Neuronal stem cell (in vitro differentiated cells): ENCODE results near the gene RAB3C.

Experiments
- DNase-seq: peaks from one replicate; pipeline ENCODE4 v3.0.0-alpha.2; 2013; ENCODE audit warnings: low spot score
- H2AFZ ChIP-seq: one replicate; pipeline ENCODE4 v1.6.1; 2013; ENCODE audit warnings: mild to moderate bottlenecking, low read length, inconsistent platforms
- H2AK5ac ChIP-seq: 2 replicates; pipeline ENCODE4 v1.6.1; 2013; ENCODE audit warnings: low read depth, mild to moderate bottlenecking, inconsistent platforms, low read length, moderate library complexity, mixed read lengths
- H2BK120ac ChIP-seq: 2 replicates; pipeline ENCODE4 v1.6.1; 2013; ENCODE audit warnings: low read depth, mild to moderate bottlenecking, inconsistent platforms, low read length, moderate library complexity, mixed read lengths
- H2BK12ac ChIP-seq: one replicate; pipeline ENCODE4 v1.6.1; 2013; ENCODE audit warnings: low read length, inconsistent platforms
- H2BK15ac ChIP-seq: 2 replicates; pipeline ENCODE4 v1.6.1; 2013; ENCODE audit warnings: mild to moderate bottlenecking, low read length, inconsistent platforms, mixed read lengths
- H2BK5ac ChIP-seq: one replicate; pipeline ENCODE4 v1.6.1; 2013; ENCODE audit warnings: inconsistent platforms, mild to moderate bottlenecking, low read length, moderate library complexity
- H3K14ac ChIP-seq: one replicate; pipeline ENCODE4 v1.6.1; 2013; ENCODE audit warnings: low read length, inconsistent platforms
- H3K18ac ChIP-seq: 2 replicates; pipeline ENCODE4 v1.6.1; 2013; ENCODE audit warnings: low read length, inconsistent platforms
- H3K23ac ChIP-seq: 2 replicates; pipeline ENCODE4 v1.6.1; 2013; ENCODE audit warnings: low read depth, mild to moderate bottlenecking, mixed read lengths, low read length, inconsistent platforms; ENCODE audit not compliant: poor library complexity
- H3K27ac ChIP-seq: replicated peaks from 3 replicates; pipeline ENCODE4 v1.5.1; 2013; ENCODE audit warnings: low read length, inconsistent platforms
- H3K27me3 ChIP-seq, 3 experiments: 2 replicates each; pipeline ENCODE4 v1.6.1; 2013; ENCODE audit warnings: low read length in 3 of 3, mild to moderate bottlenecking in 2 of 3, inconsistent platforms in 1 of 3, low read depth in 1 of 3, mixed read lengths in 1 of 3, moderate library complexity in 1 of 3; ENCODE audit not compliant: control insufficient read depth in 3 of 3, insufficient read depth in 3 of 3
- H3K36me3 ChIP-seq, 2 donors: replicated peaks in 1 of 2; 2 replicates each; pipeline ENCODE4 v1.6.1; 2013; ENCODE audit warnings: low read length in 2 of 2; ENCODE audit not compliant: control insufficient read depth in 2 of 2, insufficient read depth in 2 of 2
- H3K4ac ChIP-seq: 2 replicates; pipeline ENCODE4 v1.6.1; 2013; ENCODE audit warnings: inconsistent platforms, mild to moderate bottlenecking, low read length, moderate library complexity
- H3K4me1 ChIP-seq, 2 donors: 1 replicate in 1 of 2; 2 replicates in 1 of 2; pipeline ENCODE4 v1.6.1; 2013; ENCODE audit warnings: low read length in 2 of 2, low read depth in 1 of 2; ENCODE audit not compliant: control insufficient read depth in 2 of 2, insufficient read depth in 1 of 2
- H3K4me2 ChIP-seq: one replicate; pipeline ENCODE4 v1.6.1; 2013; ENCODE audit warnings: mild to moderate bottlenecking, low read length, inconsistent platforms; ENCODE audit not compliant: insufficient read depth, poor library complexity, severe bottlenecking
- H3K4me3 ChIP-seq, 2 donors: 2 replicates each; pipeline ENCODE4 v1.5.1; 2013; ENCODE audit warnings: low read length in 2 of 2, mild to moderate bottlenecking in 2 of 2, inconsistent platforms in 1 of 2, moderate library complexity in 1 of 2
- H3K79me1 ChIP-seq: one replicate; pipeline ENCODE4 v1.6.1; 2013; ENCODE audit warnings: low read depth, mild to moderate bottlenecking, inconsistent platforms, low read length, moderate library complexity
- H3K9ac ChIP-seq: one replicate; pipeline ENCODE4 v1.6.1; 2013; ENCODE audit warnings: mild to moderate bottlenecking, low read depth, low read length, inconsistent platforms; ENCODE audit not compliant: poor library complexity
- H3K9me3 ChIP-seq, 2 donors: replicated peaks in 1 of 2; 2 replicates each; pipeline versions ENCODE3 to v1.6.1; 2013; ENCODE audit warnings: low read length in 2 of 2, mild to moderate bottlenecking in 2 of 2, inconsistent platforms in 1 of 2, low read depth in 1 of 2, mixed read lengths in 1 of 2, moderate library complexity in 1 of 2; ENCODE audit not compliant: control insufficient read depth in 2 of 2, insufficient read depth in 1 of 2
- H4K8ac ChIP-seq: one replicate; pipeline ENCODE4 v1.6.1; 2013; ENCODE audit warnings: low read depth, mild to moderate bottlenecking, inconsistent platforms, low read length, moderate library complexity
- H4K91ac ChIP-seq: one replicate; pipeline ENCODE4 v1.6.1; 2013; ENCODE audit warnings: low read length, low read depth, mild to moderate bottlenecking, inconsistent platforms; ENCODE audit not compliant: poor library complexity
- WGBS, 2 donors: extraction: QIAGEN DNeasy Blood & Tissue Kit; methylation state at CpG; one replicate each; pipeline ENCODE4 v1.1.7; 2013; ENCODE audit warnings: missing lambda C conversion rate in 2 of 2, mixed read lengths in 1 of 2; ENCODE audit not compliant: insufficient read length in 2 of 2, insufficient replicate concordance in 1 of 2; ENCODE audit errors: extremely low coverage in 2 of 2; 5-methylcytosine and 5-hydroxymethylcytosine counted together

RAB3C gene

GRCh38 chr5:58737671-58738070 lies 154.8 kb downstream of the RAB3C start:
- no peaks in the 10 kb centered on the region for H3K36me3 ChIP-seq
- H3K27me3 ChIP-seq = no peaks in the 10 kb centered on the region
- H3K79me1 ChIP-seq = no peaks in the 10 kb centered on the region
- H3K27ac ChIP-seq = no peak overlapping the region
- H3K9me3 ChIP-seq = no peaks in the 10 kb centered on the region
- H4K91ac ChIP-seq = no peak overlapping the region
- no peak overlapping the region for H2BK120ac ChIP-seq
- no peak overlapping the region for H3K4me2 ChIP-seq
- no peak overlapping the region for H2AFZ ChIP-seq
- H3K4ac ChIP-seq = no peak overlapping the region
- no peak overlapping the region for H2AK5ac ChIP-seq
- H3K18ac ChIP-seq = no peak overlapping the region
- H2BK15ac ChIP-seq = no peak overlapping the region
- no peak overlapping the region for H3K4me3 ChIP-seq
- DNase-seq = no peak
- H3K14ac ChIP-seq = no peak overlapping the region
- peaks cover 0 to 4% of the 10 kb centered on the region in 2 donors for H3K4me1 ChIP-seq
- no peak overlapping the region for H3K23ac ChIP-seq
- H4K8ac ChIP-seq = no peak overlapping the region
- H2BK5ac ChIP-seq = no peak overlapping the region
- no peak overlapping the region for H2BK12ac ChIP-seq
- no peak overlapping the region for H3K9ac ChIP-seq

- no peak overlapping the region for H2BK120ac ChIP-seq
- no peak overlapping the region for H3K4ac ChIP-seq
- H4K8ac ChIP-seq = no peak overlapping the region
- H2AFZ ChIP-seq = no peak overlapping the region
- H3K9ac ChIP-seq = no peak overlapping the region
- DNase-seq = no peak
- no peak overlapping the region for H3K27ac ChIP-seq
- H3K18ac ChIP-seq = no peak overlapping the region
- no peak overlapping the region for H4K91ac ChIP-seq
- H2BK12ac ChIP-seq = no peak overlapping the region
- no peak overlapping the region for H3K4me2 ChIP-seq
- no peak overlapping the region for H2BK15ac ChIP-seq
- H3K4me1 ChIP-seq = peaks cover 0 to 4% of the 10 kb centered on the region in 2 donors
- H3K36me3 ChIP-seq = no peaks in the 10 kb centered on the region
- no peaks in the 10 kb centered on the region for H3K27me3 ChIP-seq
- WGBS, 2 donors = no CpG with 5 or more reads among the region's 2 CpGs
- H2AK5ac ChIP-seq = no peak overlapping the region
- H3K9me3 ChIP-seq = no peaks in the 10 kb centered on the region
- no peak overlapping the region for H2BK5ac ChIP-seq
- H3K4me3 ChIP-seq = no peak overlapping the region
- H3K79me1 ChIP-seq = no peaks in the 10 kb centered on the region
- H3K14ac ChIP-seq = no peak overlapping the region
- no peak overlapping the region for H3K23ac ChIP-seq
Measured at GRCh38 chr5:58738336-58738735, 155.5 kb downstream of the RAB3C start.

GRCh38 chr5:58739051-58739450 lies 156.2 kb downstream of the RAB3C start:
- no peaks in the 10 kb centered on the region for H3K36me3 ChIP-seq
- H3K23ac ChIP-seq = no peak overlapping the region
- H3K27me3 ChIP-seq = no peaks in the 10 kb centered on the region
- H3K9ac ChIP-seq = no peak overlapping the region
- H2AK5ac ChIP-seq = no peak overlapping the region
- no peak overlapping the region for H4K8ac ChIP-seq
- H2BK5ac ChIP-seq = no peak overlapping the region
- H4K91ac ChIP-seq = no peak overlapping the region
- H3K18ac ChIP-seq = no peak overlapping the region
- peaks cover 0 to 4% of the 10 kb centered on the region in 2 donors for H3K4me1 ChIP-seq
- H3K79me1 ChIP-seq = no peaks in the 10 kb centered on the region
- H3K9me3 ChIP-seq = no peaks in the 10 kb centered on the region
- H2AFZ ChIP-seq = no peak overlapping the region
- H3K4me3 ChIP-seq = no peak overlapping the region
- H3K27ac ChIP-seq = no peak overlapping the region
- no peak for DNase-seq
- no peak overlapping the region for H2BK15ac ChIP-seq
- H2BK12ac ChIP-seq = no peak overlapping the region
- H3K14ac ChIP-seq = no peak overlapping the region
- H3K4ac ChIP-seq = no peak overlapping the region
- H3K4me2 ChIP-seq = no peak overlapping the region
- no peak overlapping the region for H2BK120ac ChIP-seq
- WGBS, 2 donors = no CpG with 5 or more reads among the region's 2 CpGs

GRCh38 chr5:58740956-58741355 lies 158.1 kb downstream of the RAB3C start:
- Histone ChIP-seq H4K91ac (no peak overlapping the region), H2BK12ac (no peak overlapping the region), H2AK5ac (no peak overlapping the region), H3K9me3 (no peaks in the 10 kb centered on the region), H3K79me1 (no peaks in the 10 kb centered on the region), H2BK15ac (no peak overlapping the region), H2AFZ (no peak overlapping the region), H3K4me1 (peaks cover 0 to under 1% of the 10 kb centered on the region in 2 donors), H3K36me3 (no peaks in the 10 kb centered on the region), H3K4me2 (no peak overlapping the region), H3K4me3 (no peak overlapping the region), H3K27ac (no peak overlapping the region), H4K8ac (no peak overlapping the region), H3K23ac (no peak overlapping the region), H3K18ac (no peak overlapping the region), H3K4ac (no peak overlapping the region), H3K9ac (no peak overlapping the region), H3K14ac (no peak overlapping the region), H2BK5ac (no peak overlapping the region), H2BK120ac (no peak overlapping the region), H3K27me3 (no peaks in the 10 kb centered on the region)
- no peak for DNase-seq
- no CpG with 5 or more reads among the region's 3 CpGs for WGBS, 2 donors
